Retinal pigment epithelial cell (primary cell): Measurements from ENCODE around the gene RLF.
A peak's percentile ranks its signal among the peaks of the same experiment; 100 is the strongest.

Source experiments
- DNase-seq: peaks from one replicate; pipeline ENCODE4 v3.0.0-alpha.2; 2010; ENCODE audit warnings: low read depth
- H3K4me3 ChIP-seq: 2 replicates; pipeline ENCODE4 v1.5.1; 2011; ENCODE audit warnings: mild to moderate bottlenecking, low read length, control low read depth, moderate library complexity
- TF ChIP-seq, protein P1 (sequence below): conservative IDR thresholded peaks from 2 replicates; pipeline ENCODE4 v1.5.1; 2011; ENCODE audit warnings: low read depth, low read length, control low read depth, inconsistent platforms

Gene RLF

GRCh38 chr1:40151457-40152079 lies 9.6 kb upstream of the RLF start:
- H3K4me3 ChIP-seq = no peak overlapping the region
- no peak for DNase-seq
- TF ChIP-seq, protein P1, sequence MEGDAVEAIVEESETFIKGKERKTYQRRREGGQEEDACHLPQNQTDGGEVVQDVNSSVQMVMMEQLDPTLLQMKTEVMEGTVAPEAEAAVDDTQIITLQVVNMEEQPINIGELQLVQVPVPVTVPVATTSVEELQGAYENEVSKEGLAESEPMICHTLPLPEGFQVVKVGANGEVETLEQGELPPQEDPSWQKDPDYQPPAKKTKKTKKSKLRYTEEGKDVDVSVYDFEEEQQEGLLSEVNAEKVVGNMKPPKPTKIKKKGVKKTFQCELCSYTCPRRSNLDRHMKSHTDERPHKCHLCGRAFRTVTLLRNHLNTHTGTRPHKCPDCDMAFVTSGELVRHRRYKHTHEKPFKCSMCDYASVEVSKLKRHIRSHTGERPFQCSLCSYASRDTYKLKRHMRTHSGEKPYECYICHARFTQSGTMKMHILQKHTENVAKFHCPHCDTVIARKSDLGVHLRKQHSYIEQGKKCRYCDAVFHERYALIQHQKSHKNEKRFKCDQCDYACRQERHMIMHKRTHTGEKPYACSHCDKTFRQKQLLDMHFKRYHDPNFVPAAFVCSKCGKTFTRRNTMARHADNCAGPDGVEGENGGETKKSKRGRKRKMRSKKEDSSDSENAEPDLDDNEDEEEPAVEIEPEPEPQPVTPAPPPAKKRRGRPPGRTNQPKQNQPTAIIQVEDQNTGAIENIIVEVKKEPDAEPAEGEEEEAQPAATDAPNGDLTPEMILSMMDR = no peak

- DNase-seq = no peak
- H3K4me3 ChIP-seq = no peak overlapping the region
- TF ChIP-seq, protein P1 = peak; percentile 79
Observed at GRCh38 chr1:40153073-40153770, 8.0 kb upstream of the RLF start.

DNA sequence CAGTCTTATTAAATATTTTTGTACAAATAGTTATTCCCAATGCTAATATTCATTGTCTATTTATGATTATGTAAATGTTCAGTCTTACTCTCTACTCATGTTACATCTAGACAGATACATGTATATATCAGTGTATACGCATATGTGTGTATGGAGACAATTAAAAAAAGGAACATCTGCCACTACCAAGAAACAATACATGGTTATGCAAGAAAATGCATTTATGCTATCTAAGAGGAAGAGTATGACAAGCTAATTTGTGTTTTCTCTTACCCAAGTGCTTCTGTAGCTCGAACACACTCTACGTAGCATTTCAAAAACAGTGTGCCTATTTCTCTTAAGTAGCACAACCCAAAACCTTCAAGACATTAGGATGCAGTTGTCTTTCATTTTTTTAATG lies 6.1 kb upstream of the RLF start:
- no peak for DNase-seq
- H3K4me3 ChIP-seq = no peak overlapping the region
- TF ChIP-seq, protein P1 = no peak

- H3K4me3 ChIP-seq = no peak overlapping the region
- no peak for DNase-seq
- TF ChIP-seq, protein P1 = no peak
Observed at GRCh38 chr1:40155910-40156309, 5.3 kb upstream of the RLF start.

DNA sequence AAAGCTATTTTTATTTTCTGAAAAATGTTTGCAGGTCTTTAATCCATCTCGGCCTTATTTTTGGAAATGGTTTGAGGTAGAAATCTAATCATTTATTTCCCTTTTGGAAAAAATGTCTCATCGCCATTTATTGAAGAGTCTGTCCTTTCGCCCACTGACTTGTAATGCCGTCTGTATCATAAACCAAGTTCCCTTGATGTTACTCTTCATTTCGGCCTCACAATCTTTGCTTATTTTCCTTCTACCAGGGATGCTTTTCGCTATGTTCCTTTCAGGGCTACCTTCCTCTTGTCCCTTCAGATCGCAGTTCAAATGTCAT lies 422 bp upstream of the RLF start:
- TF ChIP-seq, protein P1 = no peak
- DNase-seq = no peak
- H3K4me3 ChIP-seq = peak overlapping the region; percentile 88

GRCh38 chr1:40161888-40162397 lies 756 bp downstream of the RLF start:
- no peak for DNase-seq
- peak overlapping the region; percentile 88 for H3K4me3 ChIP-seq
- TF ChIP-seq, protein P1 = peak; percentile 11
